Mammary epithelial cell (primary cell): ENCODE measurements around the gene TTLL6.

Source experiments
- EZH2 ChIP-seq: IDR thresholded peaks from 2 replicates; pipeline ENCODE4 v1.6.1; 2012; ENCODE audit warnings: low read length, inconsistent platforms, borderline replicate concordance
- TF ChIP-seq, protein P1 (sequence below), 2 donors: IDR thresholded peaks in 1 of 2; conservative IDR thresholded peaks in 1 of 2; 2 replicates each; pipeline ENCODE4 v1.5.1; 2011 to 2012; ENCODE audit warnings: inconsistent platforms in 2 of 2, low read length in 2 of 2, mild to moderate bottlenecking in 2 of 2, control low read depth in 1 of 2, low read depth in 1 of 2; ENCODE audit not compliant: insufficient read depth in 1 of 2; ENCODE audit errors: extremely low read depth in 1 of 2

- TF ChIP-seq, protein P1, sequence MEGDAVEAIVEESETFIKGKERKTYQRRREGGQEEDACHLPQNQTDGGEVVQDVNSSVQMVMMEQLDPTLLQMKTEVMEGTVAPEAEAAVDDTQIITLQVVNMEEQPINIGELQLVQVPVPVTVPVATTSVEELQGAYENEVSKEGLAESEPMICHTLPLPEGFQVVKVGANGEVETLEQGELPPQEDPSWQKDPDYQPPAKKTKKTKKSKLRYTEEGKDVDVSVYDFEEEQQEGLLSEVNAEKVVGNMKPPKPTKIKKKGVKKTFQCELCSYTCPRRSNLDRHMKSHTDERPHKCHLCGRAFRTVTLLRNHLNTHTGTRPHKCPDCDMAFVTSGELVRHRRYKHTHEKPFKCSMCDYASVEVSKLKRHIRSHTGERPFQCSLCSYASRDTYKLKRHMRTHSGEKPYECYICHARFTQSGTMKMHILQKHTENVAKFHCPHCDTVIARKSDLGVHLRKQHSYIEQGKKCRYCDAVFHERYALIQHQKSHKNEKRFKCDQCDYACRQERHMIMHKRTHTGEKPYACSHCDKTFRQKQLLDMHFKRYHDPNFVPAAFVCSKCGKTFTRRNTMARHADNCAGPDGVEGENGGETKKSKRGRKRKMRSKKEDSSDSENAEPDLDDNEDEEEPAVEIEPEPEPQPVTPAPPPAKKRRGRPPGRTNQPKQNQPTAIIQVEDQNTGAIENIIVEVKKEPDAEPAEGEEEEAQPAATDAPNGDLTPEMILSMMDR (conservative IDR thresholded peaks at IDR 0.05 in 1 of 2, IDR thresholded peaks at IDR 0.05 in 1 of 2; ENCODE audit: extremely low read depth in 1 of 2, insufficient read depth in 1 of 2, low read depth in 1 of 2, low read length in 2 of 2): no peak
- no peak for TF ChIP-seq EZH2
Observed at GRCh38 chr17:48760411-48760810, 56.6 kb downstream of the TTLL6 start.
